Prostate gland (tissue), 2 donors: Measurements from ENCODE around the gene GAS6.

ENCODE experiments used
- CTCF ChIP-seq, 4 experiments: fragments of 200-600 bp in 2 of 4; fragments of 450-650 bp in 2 of 4; sonication (generic) in 2 of 4; IDR thresholded peaks; 1 replicate in 3 of 4; 2 replicates in 1 of 4; pipeline ENCODE4 v1.5.1; 2016 to 2019; ENCODE audit warnings: antibody characterized with exemption in 4 of 4, mild to moderate bottlenecking in 2 of 4, moderate library complexity in 2 of 4
- POLR2A ChIP-seq: fragments of 450-650 bp; IDR thresholded peaks from one replicate; pipeline ENCODE4 v1.6.1; 2016; ENCODE audit warnings: antibody characterized with exemption, mild to moderate bottlenecking
- POLR2AphosphoS5 ChIP-seq: sonication (generic); formaldehyde crosslinking; IDR thresholded peaks from one replicate; pipeline ENCODE4 v1.6.1; 2017; ENCODE audit warnings: antibody characterized with exemption

DNA sequence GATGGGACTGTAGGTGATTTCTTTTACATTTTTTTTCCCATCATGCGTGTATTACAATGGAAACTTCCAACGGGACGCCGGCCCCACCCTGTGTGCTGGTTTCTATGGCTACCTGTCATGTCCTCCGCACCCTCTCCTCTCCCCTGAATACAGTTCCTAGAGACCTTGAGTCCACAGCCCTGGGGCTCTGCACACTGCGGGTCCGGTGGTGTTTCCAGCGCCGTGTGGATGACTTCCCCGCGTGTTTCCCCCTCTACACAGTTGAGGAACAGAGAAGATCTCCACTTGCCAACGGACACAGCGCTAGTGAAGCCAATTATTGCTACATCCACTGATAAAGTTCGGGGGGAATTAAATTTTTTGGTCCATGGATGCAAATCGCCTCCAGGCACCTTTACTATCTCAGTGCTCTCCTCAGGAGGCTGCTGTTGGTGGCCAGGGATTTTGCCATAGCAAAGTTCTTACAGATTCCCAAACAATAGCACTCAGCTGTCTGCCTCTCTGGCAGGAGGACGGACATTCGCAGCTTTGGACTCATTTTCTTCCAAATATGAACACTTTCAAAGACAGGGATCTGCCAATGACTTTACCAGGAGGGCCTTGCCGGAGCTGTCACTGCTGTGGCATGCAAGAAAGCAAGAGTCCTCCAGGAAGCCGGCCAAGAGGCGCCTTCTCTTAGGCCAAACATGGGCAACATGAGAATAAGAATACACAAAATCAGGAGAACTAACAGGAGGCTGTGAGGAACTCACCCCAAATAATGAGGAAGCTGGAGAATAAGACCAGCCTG lies 39.3 kb upstream of the GAS6 start:
- TF ChIP-seq POLR2A = no peak
- no peak for TF ChIP-seq CTCF (IDR thresholded peaks at IDR 0.05)
- no peak for TF ChIP-seq POLR2AphosphoS5
